Naive B cell (primary cell): ENCODE results near the gene SEC23IP. TPM values are rescaled to one million over a fixed set of nuclear protein-coding genes. Genes with fewer than 3 reads are reported as not detected.
"Not testable (repeated sequence)": the region's sequence is repeated elsewhere in the genome, so short reads cannot be mapped to it uniquely, and the experiment has no call there.

Experiments used
- ATAC-seq, 2 donors: fragments of 150-1000 bp; cut with Tn5 transposase; 2 replicates each; pipeline ENCODE4 v1.10.0; 2021; ENCODE audit warnings: low read depth in 2 of 2, mild to moderate bottlenecking in 2 of 2, moderate library complexity in 2 of 2
- DNase-seq: peaks from one replicate; pipeline ENCODE4 v3.0.0; 2022
- H3K27ac Mint-ChIP-seq, 6 donors: one replicate each; pipeline ENCODE4 v1.8.0; 2020 to 2022; ENCODE audit warnings: mild to moderate bottlenecking in 6 of 6, mixed read lengths in 6 of 6, moderate library complexity in 5 of 6, inconsistent platforms in 2 of 6
- H3K27me3 Mint-ChIP-seq, 3 donors: one replicate each; pipeline ENCODE4 v1.8.0; 2021 to 2022; ENCODE audit warnings: mixed read lengths in 3 of 3, mild to moderate bottlenecking in 1 of 3
- H3K36me3 Mint-ChIP-seq, 2 donors: one replicate each; pipeline ENCODE4 v1.8.0; 2020 to 2022; ENCODE audit warnings: mixed read lengths in 2 of 2, inconsistent platforms in 1 of 2, mild to moderate bottlenecking in 1 of 2
- H3K4me1 Mint-ChIP-seq, 3 donors: one replicate each; pipeline ENCODE4 v1.8.0; 2020 to 2022; ENCODE audit warnings: mixed read lengths in 3 of 3, inconsistent platforms in 1 of 3, mild to moderate bottlenecking in 1 of 3, moderate library complexity in 1 of 3
- H3K4me3 Mint-ChIP-seq, 8 donors: one replicate each; pipeline ENCODE4 v1.8.0; 2020 to 2022; ENCODE audit warnings: mild to moderate bottlenecking in 8 of 8, mixed read lengths in 8 of 8, moderate library complexity in 8 of 8, inconsistent platforms in 2 of 8
- H3K9me3 Mint-ChIP-seq, 7 donors: one replicate each; pipeline ENCODE4 v1.8.0; 2020 to 2022; ENCODE audit warnings: mixed read lengths in 7 of 7, mild to moderate bottlenecking in 5 of 7, inconsistent platforms in 2 of 7, moderate library complexity in 1 of 7
- polyA plus RNA-seq, 6 donors: library from polyadenylated mRNA; unstranded; fragments of 300-500 nt; fragmentation: Illumina TruSeq; gene quantifications; one replicate each; pipeline ENCODE4 v1.2.3, GENCODE V29; 2021; ENCODE audit warnings: low read depth in 6 of 6

SEC23IP gene
- polyA plus RNA-seq, 6 donors from 2014 or later: 48.6 to 63.8 (median 59.5) TPM

DNA sequence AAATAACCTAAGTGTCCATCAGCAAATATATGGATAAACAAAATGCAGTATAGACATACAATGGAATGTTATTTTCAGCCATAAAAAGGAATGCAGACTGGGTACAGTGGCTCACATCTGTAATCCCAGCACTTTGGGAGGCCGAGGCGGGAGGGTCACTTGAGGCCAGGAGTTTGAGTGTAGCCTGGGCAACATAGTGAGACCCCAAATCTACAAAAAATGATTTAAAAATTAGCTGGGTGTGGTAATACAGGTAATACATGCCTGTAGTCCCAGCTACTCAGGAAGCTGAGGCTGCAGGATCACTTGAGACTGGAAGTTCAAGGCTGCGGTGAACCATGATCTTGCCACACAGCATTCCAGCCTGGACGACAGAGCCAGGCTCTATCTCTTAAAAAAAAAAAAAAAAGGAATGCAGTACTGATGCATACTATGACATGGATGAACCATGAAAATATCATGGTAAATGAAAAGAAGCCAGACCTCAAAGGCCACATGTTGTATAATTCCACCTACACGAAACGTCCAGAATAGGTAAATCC lies 26.8 kb upstream of the SEC23IP start:
- Mint-ChIP-seq H3K9me3 (peaks cover 0 to 12% (median 5%) of the 10 kb centered on the region in 7 donors), H3K4me1 (peaks cover 17 to 50% (median 43%) of the 10 kb centered on the region in 3 donors), H3K36me3 (peaks cover 5 to 11% of the 10 kb centered on the region in 2 donors), H3K27me3 (no peaks in the 10 kb centered on the region), H3K27ac (peak overlapping the region in 1 of 6 donors; percentile 87), H3K4me3 (peak overlapping the region in 1 of 8 donors; percentile 14)
- DNase-seq (no peak), ATAC-seq (no peak)

DNA sequence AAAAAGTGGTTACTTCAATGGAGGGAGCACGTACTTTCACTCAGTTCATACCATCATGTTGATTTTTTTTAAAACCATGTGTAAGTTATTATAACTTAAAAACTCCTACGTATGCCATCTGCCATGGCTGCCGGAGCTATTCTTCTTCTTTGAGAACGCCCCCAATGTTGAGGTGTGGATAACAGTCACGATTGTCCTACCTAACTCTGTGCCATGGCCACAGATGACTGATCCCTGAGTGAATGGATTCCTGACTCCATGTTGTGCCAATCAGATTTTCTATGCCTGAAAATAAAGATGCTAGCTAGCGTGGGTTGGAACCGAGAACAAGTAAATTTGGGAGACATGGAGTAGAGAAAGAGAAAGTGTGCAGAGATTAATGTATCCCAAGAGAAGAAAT lies 25.2 kb upstream of the SEC23IP start:
- peaks cover 0 to 12% (median 5%) of the 10 kb centered on the region in 7 donors for H3K9me3 Mint-ChIP-seq
- H3K4me1 Mint-ChIP-seq: peaks cover 18 to 61% (median 34%) of the 10 kb centered on the region in 3 donors
- H3K36me3 Mint-ChIP-seq: peaks cover 5 to 11% of the 10 kb centered on the region in 2 donors
- peak overlapping the region in 1 of 8 donors; percentile 33 for H3K4me3 Mint-ChIP-seq
- DNase-seq (no peak), ATAC-seq (no peak)
- H3K27ac Mint-ChIP-seq: peak overlapping the region in 1 of 6 donors; percentile 42
- H3K27me3 Mint-ChIP-seq: no peaks in the 10 kb centered on the region

DNA sequence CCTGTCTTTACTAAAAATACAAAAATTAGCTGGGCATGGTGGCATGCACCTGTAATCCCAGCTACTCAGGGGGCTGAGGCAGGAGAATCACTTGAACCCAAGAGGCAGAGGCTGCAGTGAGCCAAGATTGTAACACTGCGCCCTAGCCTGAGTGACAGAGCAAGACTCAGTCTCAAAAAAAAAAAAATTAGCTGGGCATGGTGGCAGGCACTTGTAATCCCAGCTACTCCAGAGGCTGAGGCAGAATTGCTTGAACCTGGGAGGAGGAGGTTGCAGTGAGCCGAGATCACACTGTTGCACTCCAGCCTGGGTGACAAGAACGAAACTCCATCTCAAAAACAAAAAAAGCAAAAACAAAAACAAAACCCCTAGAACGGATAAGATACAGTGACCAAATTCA lies 23.1 kb upstream of the SEC23IP start:
- not testable (repeated sequence) for H3K36me3 Mint-ChIP-seq, H3K9me3 Mint-ChIP-seq, DNase-seq, H3K27me3 Mint-ChIP-seq, ATAC-seq
- peak overlapping the region in 2 of 8 donors; percentile 42 to 45 for H3K4me3 Mint-ChIP-seq
- peaks cover 26 to 67% (median 41%) of the 10 kb centered on the region in 3 donors for H3K4me1 Mint-ChIP-seq
- H3K27ac Mint-ChIP-seq: peak overlapping the region in 1 of 6 donors; percentile 87

DNA sequence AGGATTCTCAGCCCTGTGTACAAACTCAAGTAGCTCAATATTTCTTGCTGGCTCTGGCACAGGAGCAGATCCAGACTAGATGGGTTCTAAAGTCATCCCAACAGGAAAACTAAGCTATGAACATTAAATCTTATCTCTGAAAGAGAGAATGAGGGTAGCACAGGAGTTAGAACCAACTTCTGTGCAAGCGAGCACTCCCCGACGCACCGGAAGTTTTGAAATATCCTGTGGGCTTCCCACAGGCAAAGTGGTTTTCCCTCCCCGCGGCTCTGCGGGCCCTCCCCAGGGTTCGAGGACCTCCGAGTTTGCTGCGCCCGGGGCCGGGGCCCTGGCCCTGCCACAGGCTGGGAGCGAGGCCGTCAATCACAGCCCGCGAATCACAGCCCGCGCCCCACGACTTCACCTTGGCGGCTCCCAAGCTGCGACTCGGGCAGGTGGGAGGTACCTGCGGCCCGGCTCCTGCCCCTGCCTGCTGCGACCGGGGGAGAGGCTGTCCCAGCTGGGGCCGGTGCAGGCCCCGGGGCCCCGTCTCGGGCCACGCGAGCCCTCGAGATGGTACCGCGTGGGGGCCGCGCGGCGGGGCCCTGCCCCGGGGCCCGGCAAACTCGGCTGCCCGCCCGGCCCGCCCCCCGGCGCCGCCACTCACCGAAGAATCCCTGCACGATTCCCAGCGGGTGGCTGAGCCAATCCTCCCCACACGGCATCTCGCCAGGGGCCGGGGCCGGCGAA lies 20.5 kb upstream of the SEC23IP start:
- H3K4me3 Mint-ChIP-seq: peak overlapping the region; percentile 79 to 94 (median 88)
- peaks cover 19 to 50% (median 24%) of the 10 kb centered on the region in 3 donors for H3K4me1 Mint-ChIP-seq
- no peaks in the 10 kb centered on the region for H3K27me3 Mint-ChIP-seq
- H3K9me3 Mint-ChIP-seq: peaks cover 0 to 1% (median 0%) of the 10 kb centered on the region in 7 donors
- H3K36me3 Mint-ChIP-seq: no peaks in the 10 kb centered on the region
- peak; percentile 15 to 21 for ATAC-seq
- H3K27ac Mint-ChIP-seq: peak overlapping the region in 5 of 6 donors; percentile 38 to 93 (median 68)
- peak; percentile 45 for DNase-seq

DNA sequence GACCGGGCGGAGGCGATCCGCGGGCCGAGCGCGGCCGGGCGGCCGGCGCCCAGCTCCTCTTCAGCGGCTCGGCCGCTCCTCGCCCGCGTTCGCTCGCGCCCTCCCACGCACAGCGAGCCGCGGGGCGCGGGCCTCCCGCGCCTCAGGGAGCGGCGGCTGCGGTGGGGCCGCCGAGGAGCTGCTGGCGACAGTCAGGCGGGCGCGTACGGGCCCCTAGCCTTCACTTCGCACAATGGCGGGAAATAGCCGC lies 20.0 kb upstream of the SEC23IP start, which contains the start of gene MCMBP:
MCMBP (minus strand) TSS at position 234 of the 250 bp plus-strand sequence. CDS start 259 bp downstream, outside the sequence.
- H3K36me3 Mint-ChIP-seq: no peaks in the 10 kb centered on the region
- H3K4me3 Mint-ChIP-seq: peak within 1 kb of the TSS; percentile 86 to 96 (median 93)
- ATAC-seq (peak in 1 of 2 donors; percentile 4), DNase-seq (no peak)
- no peaks in the 10 kb centered on the region for H3K27me3 Mint-ChIP-seq
- peak within 1 kb of the TSS; percentile 76 to 97 (median 94) for H3K27ac Mint-ChIP-seq
- H3K9me3 Mint-ChIP-seq: peaks cover 0 to 1% (median 0%) of the 10 kb centered on the region in 7 donors
- H3K4me1 Mint-ChIP-seq: peaks cover 19 to 47% (median 24%) of the 10 kb centered on the region in 3 donors

DNA sequence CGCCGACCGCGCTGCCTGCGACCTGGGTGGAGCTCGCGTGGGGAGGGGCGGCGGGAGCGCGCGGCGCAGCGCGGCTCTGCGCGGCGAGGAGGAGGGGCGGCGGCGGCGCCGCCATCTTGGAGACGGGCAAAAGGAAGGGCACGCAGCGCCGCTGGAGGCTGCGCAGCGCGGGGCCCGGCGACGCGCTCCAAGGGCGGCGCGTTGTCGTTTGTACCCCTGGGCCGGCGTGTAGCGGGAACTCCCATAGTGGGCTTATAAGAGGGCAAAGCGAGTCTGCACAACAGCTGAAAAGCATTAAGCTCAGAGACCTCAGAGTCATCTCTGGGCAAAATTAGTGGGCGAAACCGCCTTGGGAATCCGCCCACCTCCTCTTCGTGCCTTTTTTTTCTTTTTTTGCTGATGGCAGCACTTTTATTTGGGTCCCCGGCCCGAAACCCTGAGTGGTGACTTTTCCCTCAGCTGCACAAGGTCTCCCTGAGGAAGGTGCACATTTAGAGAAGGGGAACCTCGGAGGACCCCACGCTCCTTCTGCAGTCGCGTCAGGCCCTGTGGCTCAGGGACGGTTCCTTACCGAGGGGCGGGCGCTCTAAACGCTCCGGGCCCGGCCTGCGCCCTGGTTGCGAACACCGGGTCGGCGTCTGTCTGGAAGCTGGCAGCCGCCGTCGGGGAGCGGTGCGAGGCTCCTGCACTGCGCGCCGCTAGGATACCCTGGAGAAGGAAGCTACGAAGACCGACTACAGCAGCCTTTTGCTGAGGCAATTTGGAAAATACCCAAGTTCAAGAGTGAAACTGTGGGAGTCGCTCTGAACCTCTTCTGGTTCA lies 19.5 kb upstream of the SEC23IP start:
- ATAC-seq (peak; percentile 88 to 89), DNase-seq (peak; percentile 89)
- H3K27me3 Mint-ChIP-seq: no peaks in the 10 kb centered on the region
- no peaks in the 10 kb centered on the region for H3K36me3 Mint-ChIP-seq
- peaks cover 0 to 1% (median 0%) of the 10 kb centered on the region in 7 donors for H3K9me3 Mint-ChIP-seq
- peak overlapping the region; percentile 76 to 97 (median 94) for H3K27ac Mint-ChIP-seq
- peak overlapping the region; percentile 86 to 96 (median 93) for H3K4me3 Mint-ChIP-seq
- peaks cover 19 to 42% (median 24%) of the 10 kb centered on the region in 3 donors for H3K4me1 Mint-ChIP-seq

DNA sequence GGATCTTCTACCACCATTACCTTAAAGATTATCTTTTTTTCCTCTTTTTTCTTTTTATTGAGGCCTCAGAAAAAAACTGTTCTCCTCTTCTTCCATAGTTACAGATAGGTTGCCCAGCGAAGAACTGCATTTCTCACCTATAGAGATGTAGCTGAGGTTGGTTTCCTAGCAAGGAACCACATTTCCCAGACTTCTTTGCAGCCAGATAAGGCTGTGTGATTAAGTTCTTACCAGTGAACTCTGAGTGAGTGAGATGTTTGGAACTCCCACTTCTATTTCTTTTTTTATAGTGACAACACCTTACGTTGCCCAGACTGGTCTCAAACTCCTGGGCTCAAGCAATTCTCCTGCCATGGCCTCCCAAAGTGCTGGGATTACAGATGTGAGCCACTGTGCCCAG lies 14.0 kb upstream of the SEC23IP start:
- Mint-ChIP-seq H3K9me3 (peaks cover 0 to 1% (median 0%) of the 10 kb centered on the region in 7 donors), H3K27ac (no peak overlapping the region), H3K36me3 (no peaks in the 10 kb centered on the region), H3K4me1 (peaks cover 6 to 8% (median 7%) of the 10 kb centered on the region in 3 donors), H3K4me3 (no peak overlapping the region), H3K27me3 (no peaks in the 10 kb centered on the region)
- ATAC-seq: no peak
- no peak for DNase-seq

DNA sequence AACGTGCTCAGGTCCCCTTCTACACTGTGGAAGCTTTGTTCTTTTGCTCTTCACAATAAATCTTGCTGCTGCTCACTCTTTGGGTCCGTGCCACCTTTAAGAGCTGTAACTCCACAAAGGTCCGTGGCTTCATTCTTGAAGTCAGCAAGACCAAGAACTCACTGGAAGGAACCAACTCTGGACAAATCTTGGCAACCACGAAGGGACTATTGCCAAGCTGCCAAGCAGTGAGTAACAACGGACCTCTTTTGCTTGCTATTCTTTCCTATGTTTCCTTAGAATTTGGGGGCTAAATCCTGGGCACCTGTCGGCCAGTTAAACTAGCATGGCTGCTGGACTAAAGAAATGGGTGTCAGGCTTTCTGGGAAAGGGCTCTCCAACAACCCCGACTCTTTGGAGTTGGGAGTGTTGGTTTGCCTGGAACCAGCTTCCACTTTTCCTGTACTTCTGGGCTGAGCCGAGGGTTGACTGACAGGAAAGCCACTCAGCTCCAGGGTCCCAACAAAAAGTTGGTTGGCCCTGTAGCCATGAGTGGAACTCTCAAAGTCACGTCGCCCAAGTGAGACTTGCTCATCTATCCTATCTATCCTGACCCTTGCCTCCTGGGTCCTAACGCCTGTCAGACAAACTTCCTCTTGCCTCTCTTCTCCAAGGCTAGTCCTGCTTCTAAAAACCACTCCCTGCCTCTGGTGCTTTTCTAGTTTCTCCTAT lies 8.5 kb upstream of the SEC23IP start:
- not testable (repeated sequence) for ATAC-seq

DNA sequence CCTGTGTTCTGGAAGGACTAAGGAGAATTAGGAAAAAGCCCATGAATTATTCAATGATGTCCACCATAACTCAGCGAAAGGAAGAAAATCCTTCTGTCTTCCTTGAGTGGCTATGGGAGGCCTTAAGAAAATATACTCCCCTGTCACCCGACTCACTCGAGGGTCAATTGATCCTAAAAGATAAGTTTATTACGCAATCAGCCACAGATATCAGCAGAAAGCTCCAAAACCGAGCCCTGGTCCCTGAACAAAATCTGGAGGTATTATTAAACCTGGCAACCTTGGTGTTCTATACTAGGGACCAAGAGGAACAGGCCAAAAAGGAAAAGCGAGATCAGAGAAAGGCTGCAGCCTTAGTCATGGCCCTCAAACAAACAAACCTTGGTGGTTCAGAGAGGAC lies 6.5 kb upstream of the SEC23IP start:
- H3K9me3 Mint-ChIP-seq: not testable (repeated sequence)

More for the DNA sequence above, 8.5 kb upstream of the SEC23IP start:
- not testable (repeated sequence) for DNase-seq, H3K27ac Mint-ChIP-seq, H3K9me3 Mint-ChIP-seq, H3K4me3 Mint-ChIP-seq, H3K27me3 Mint-ChIP-seq, H3K4me1 Mint-ChIP-seq, H3K36me3 Mint-ChIP-seq

DNA sequence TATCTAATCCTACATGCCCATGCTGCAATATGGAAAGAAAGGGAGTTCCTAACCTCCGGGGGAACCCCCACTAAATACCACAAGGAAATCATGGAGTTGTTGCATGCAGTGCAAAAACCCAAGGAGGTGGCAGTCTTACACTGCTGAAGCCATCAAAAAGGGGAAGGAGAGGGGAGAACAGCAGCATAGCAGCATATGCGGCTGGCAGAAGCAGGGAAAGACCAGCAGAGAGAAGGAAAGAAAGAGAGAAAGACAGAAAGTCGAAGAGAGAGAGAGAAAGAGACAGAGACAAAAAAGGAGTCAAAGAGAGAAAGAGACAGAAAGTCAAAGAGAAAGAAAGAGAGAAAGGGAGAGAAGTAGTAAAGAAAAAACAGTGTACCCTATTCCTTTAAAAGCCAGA lies 3.8 kb upstream of the SEC23IP start:
- not testable (repeated sequence) for DNase-seq, H3K9me3 Mint-ChIP-seq, H3K36me3 Mint-ChIP-seq, ATAC-seq, H3K27me3 Mint-ChIP-seq, H3K27ac Mint-ChIP-seq
- Mint-ChIP-seq H3K4me3 (peak overlapping the region in 3 of 8 donors; percentile 9 to 98 (median 21)), H3K4me1 (peaks cover 8 to 23% (median 16%) of the 10 kb centered on the region in 3 donors)

More for the DNA sequence above, 6.5 kb upstream of the SEC23IP start:
- not testable (repeated sequence) for H3K27ac Mint-ChIP-seq, DNase-seq, H3K27me3 Mint-ChIP-seq, ATAC-seq, H3K4me3 Mint-ChIP-seq, H3K36me3 Mint-ChIP-seq, H3K4me1 Mint-ChIP-seq

DNA sequence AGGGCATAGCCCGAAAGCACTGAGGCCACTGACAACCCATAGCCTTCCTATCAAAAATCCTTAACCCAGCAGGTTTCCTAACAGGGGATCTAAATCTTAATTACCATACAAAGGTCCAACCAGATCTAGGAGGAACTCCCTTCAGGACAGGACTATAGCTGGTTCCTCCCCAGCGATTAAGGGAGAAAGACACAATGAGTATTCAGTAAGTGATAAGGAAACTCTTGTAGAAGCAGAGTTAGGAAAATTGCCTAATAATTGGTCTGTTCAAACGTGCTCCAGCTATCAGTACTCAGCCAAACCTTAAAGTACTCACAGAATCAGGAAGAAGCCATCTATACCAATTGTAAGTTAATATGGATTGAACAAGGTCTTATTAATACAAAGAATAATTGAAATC lies 3.3 kb upstream of the SEC23IP start:
- Mint-ChIP-seq H3K4me3 (peak overlapping the region in 1 of 8 donors; percentile 98), H3K27ac (peak overlapping the region in 1 of 6 donors; percentile 49)
- not testable (repeated sequence) for H3K36me3 Mint-ChIP-seq

DNA sequence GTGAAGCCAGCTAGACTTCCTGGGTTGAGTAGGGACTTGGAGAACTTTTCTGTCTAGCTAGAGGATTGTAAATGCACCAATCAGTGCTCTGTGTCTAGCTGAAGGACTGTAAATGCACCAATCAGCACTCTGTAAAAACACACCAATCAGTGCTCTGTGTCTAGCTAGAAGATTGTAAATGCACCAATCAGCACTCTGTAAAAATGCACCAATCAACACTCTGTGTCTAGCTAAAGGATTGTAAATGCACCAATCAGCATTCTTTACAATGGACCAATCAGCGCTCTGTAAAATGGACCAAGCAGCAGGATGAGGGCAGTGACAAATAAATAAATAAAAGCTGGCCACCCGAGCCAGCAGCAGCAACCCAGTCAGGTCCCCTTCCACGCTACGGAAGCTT lies 2.2 kb upstream of the SEC23IP start:
- peaks cover 20 to 39% (median 32%) of the 10 kb centered on the region in 3 donors for H3K4me1 Mint-ChIP-seq
- not testable (repeated sequence) for H3K27ac Mint-ChIP-seq, H3K27me3 Mint-ChIP-seq, ATAC-seq, H3K9me3 Mint-ChIP-seq, DNase-seq, H3K36me3 Mint-ChIP-seq
- peak overlapping the region in 4 of 8 donors; percentile 19 to 98 (median 44) for H3K4me3 Mint-ChIP-seq

More for the DNA sequence above, 3.3 kb upstream of the SEC23IP start:
- H3K4me1 Mint-ChIP-seq: peaks cover 12 to 28% (median 21%) of the 10 kb centered on the region in 3 donors
- H3K9me3 Mint-ChIP-seq, H3K27me3 Mint-ChIP-seq, DNase-seq, ATAC-seq: not testable (repeated sequence)

DNA sequence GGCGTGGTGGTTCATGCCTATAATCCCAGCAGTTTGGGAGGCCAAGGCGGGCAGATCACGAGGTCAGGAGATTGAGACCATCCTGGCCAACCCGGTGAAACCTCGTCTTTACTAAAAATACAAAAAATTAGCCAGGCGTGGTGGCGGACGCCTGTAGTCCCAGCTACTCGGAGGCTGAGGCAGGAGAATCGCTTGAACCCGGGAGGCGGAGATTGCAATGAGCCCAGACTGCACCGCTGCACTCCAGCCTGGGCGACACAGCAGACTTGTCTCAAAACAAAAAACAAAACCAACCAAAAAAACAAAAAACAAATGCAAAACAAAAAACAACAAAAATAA lies 712 bp upstream of the SEC23IP start:
- H3K4me1 Mint-ChIP-seq: peaks cover 34 to 54% (median 47%) of the 10 kb centered on the region in 3 donors
- H3K4me3 Mint-ChIP-seq: peak overlapping the region; percentile 96 to 99 (median 98)
- peak overlapping the region in 3 of 6 donors; percentile 12 to 98 (median 97) for H3K27ac Mint-ChIP-seq
- DNase-seq, H3K36me3 Mint-ChIP-seq, ATAC-seq, H3K9me3 Mint-ChIP-seq, H3K27me3 Mint-ChIP-seq: not testable (repeated sequence)
